ENCODE measurements around the gene BCL11B. TPM values are rescaled to one million over a fixed set of nuclear protein-coding genes. Genes with fewer than 3 reads are reported as not detected.

BCL11B gene
- total RNA-seq, 1 experiment from 2014 or later: 0.24 TPM

GRCh38 chr14:99260116-99260515, 11.9 kb downstream of the BCL11B start:
- H3K4me3 Mint-ChIP-seq (ENCODE audit: low read depth, unreplicated experiment): no peak overlapping the region
- TF ChIP-seq CTCF (IDR thresholded peaks at IDR 0.05; ENCODE audit: unreplicated experiment): no peak
- no peak for DNase-seq
- no peaks in the 10 kb centered on the region for H3K36me3 Mint-ChIP-seq (ENCODE audit: insufficient read depth, unreplicated experiment)
- H3K27ac Mint-ChIP-seq (ENCODE audit: unreplicated experiment): no peak overlapping the region
- H3K27me3 Mint-ChIP-seq (ENCODE audit: unreplicated experiment): peaks cover 46% of the 10 kb centered on the region
- no peaks in the 10 kb centered on the region for H3K9me3 Mint-ChIP-seq (ENCODE audit: low read depth, unreplicated experiment)
- BruUV-seq (replicated peaks): no TSS peak
- intact Hi-C loops (cut with micrococcal nuclease; ENCODE audit: unreplicated experiment): loop anchor here (10.0 kb wide), 1 partner anchor 925 kb away; no protein-coding TSS in a partner anchor
- no peaks in the 10 kb centered on the region for H3K4me1 Mint-ChIP-seq (ENCODE audit: low read depth, unreplicated experiment)
- CTCF ChIA-PET: no interaction called here

- CTCF ChIA-PET: no interaction called here
- no peak for DNase-seq
- Mint-ChIP-seq H3K4me3 (ENCODE audit: low read depth, unreplicated experiment) (no peak overlapping the region), H3K4me1 (ENCODE audit: low read depth, unreplicated experiment) (no peaks in the 10 kb centered on the region), H3K9me3 (ENCODE audit: low read depth, unreplicated experiment) (no peaks in the 10 kb centered on the region), H3K27ac (ENCODE audit: unreplicated experiment) (no peak overlapping the region), H3K27me3 (ENCODE audit: unreplicated experiment) (peaks cover 44% of the 10 kb centered on the region), H3K36me3 (ENCODE audit: insufficient read depth, unreplicated experiment) (no peaks in the 10 kb centered on the region)
- intact Hi-C loops (cut with micrococcal nuclease; ENCODE audit: unreplicated experiment): no loop called here
- no peak for TF ChIP-seq CTCF (IDR thresholded peaks at IDR 0.05; ENCODE audit: unreplicated experiment)
- no TSS peak for BruUV-seq (replicated peaks)
Measured at GRCh38 chr14:99258876-99259726, 12.9 kb downstream of the BCL11B start.

- no peak overlapping the region for H3K4me3 Mint-ChIP-seq (ENCODE audit: low read depth, unreplicated experiment)
- no peak for TF ChIP-seq CTCF (IDR thresholded peaks at IDR 0.05; ENCODE audit: unreplicated experiment)
- CTCF ChIA-PET: no interaction called here
- H3K27me3 Mint-ChIP-seq (ENCODE audit: unreplicated experiment): peaks cover 51% of the 10 kb centered on the region
- no peaks in the 10 kb centered on the region for H3K9me3 Mint-ChIP-seq (ENCODE audit: low read depth, unreplicated experiment)
- BruUV-seq (replicated peaks): no TSS peak
- no peak overlapping the region for H3K27ac Mint-ChIP-seq (ENCODE audit: unreplicated experiment)
- no peaks in the 10 kb centered on the region for H3K4me1 Mint-ChIP-seq (ENCODE audit: low read depth, unreplicated experiment)
- H3K36me3 Mint-ChIP-seq (ENCODE audit: insufficient read depth, unreplicated experiment): no peaks in the 10 kb centered on the region
- intact Hi-C loops (cut with micrococcal nuclease; ENCODE audit: unreplicated experiment): no loop called here
- no peak for DNase-seq
Measured at GRCh38 chr14:99258341-99258861, 13.6 kb downstream of the BCL11B start.

- no peak overlapping the region for H3K27ac Mint-ChIP-seq (ENCODE audit: unreplicated experiment)
- intact Hi-C loops (cut with micrococcal nuclease; ENCODE audit: unreplicated experiment): no loop called here
- CTCF ChIA-PET: no interaction called here
- H3K36me3 Mint-ChIP-seq (ENCODE audit: insufficient read depth, unreplicated experiment): no peaks in the 10 kb centered on the region
- TF ChIP-seq CTCF (IDR thresholded peaks at IDR 0.05; ENCODE audit: unreplicated experiment): no peak
- H3K4me3 Mint-ChIP-seq (ENCODE audit: low read depth, unreplicated experiment): no peak overlapping the region
- BruUV-seq (replicated peaks): no TSS peak
- no peak for DNase-seq
- H3K27me3 Mint-ChIP-seq (ENCODE audit: unreplicated experiment): peaks cover 50% of the 10 kb centered on the region
- no peaks in the 10 kb centered on the region for H3K4me1 Mint-ChIP-seq (ENCODE audit: low read depth, unreplicated experiment)
- no peaks in the 10 kb centered on the region for H3K9me3 Mint-ChIP-seq (ENCODE audit: low read depth, unreplicated experiment)
Measured at GRCh38 chr14:99257673-99258221, 14.2 kb downstream of the BCL11B start.
